Measurements from ENCODE around the gene FBLN7.

- TF ChIP-seq CTCF (IDR thresholded peaks at IDR 0.05) (no peak), POLR2A (IDR thresholded peaks at IDR 0.05) (no peak)
These were observed at the start of gene FBLN7 for GRCh38 chr2:112138159-112139032.
